ENCODE measurements around the gene HCN4.

DNA sequence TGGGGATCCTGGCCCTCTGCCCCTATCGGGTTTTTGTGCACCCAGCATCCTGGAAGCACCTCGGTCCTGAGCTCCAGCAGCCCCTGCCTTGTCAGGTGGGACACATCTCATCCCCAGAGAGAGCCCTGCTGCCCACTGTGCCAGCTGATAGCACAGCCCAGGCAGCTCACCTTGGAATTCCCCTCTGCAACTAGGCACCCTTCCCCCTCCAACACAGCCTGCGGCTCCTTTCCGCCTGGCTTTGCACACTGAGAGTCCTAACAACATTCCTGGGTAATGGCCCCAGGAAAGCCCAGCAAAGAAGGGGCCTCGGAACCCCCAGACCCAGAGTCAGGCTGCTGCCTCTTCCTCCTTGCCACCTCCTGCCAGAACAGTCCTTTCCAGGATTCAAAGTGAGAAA, 5.9 kb downstream of the HCN4 start:
- TF ChIP-seq, protein P1, sequence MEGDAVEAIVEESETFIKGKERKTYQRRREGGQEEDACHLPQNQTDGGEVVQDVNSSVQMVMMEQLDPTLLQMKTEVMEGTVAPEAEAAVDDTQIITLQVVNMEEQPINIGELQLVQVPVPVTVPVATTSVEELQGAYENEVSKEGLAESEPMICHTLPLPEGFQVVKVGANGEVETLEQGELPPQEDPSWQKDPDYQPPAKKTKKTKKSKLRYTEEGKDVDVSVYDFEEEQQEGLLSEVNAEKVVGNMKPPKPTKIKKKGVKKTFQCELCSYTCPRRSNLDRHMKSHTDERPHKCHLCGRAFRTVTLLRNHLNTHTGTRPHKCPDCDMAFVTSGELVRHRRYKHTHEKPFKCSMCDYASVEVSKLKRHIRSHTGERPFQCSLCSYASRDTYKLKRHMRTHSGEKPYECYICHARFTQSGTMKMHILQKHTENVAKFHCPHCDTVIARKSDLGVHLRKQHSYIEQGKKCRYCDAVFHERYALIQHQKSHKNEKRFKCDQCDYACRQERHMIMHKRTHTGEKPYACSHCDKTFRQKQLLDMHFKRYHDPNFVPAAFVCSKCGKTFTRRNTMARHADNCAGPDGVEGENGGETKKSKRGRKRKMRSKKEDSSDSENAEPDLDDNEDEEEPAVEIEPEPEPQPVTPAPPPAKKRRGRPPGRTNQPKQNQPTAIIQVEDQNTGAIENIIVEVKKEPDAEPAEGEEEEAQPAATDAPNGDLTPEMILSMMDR (IDR thresholded peaks at IDR 0.05): no peak
- no peak for TF ChIP-seq POLR2A (IDR thresholded peaks at IDR 0.05)

All from Peyer's patch (tissue), 4 donors.